K562 (cell line): ENCODE data around the gene MAST1. TPM values are rescaled to one million over a fixed set of nuclear protein-coding genes. Genes with fewer than 3 reads are reported as not detected.

Source experiments
- CBFB ChIP-seq: sonication (generic); formaldehyde crosslinking; IDR thresholded peaks from 2 replicates; pipeline ENCODE4 v1.4.0; 2020; ENCODE audit warnings: mild to moderate bottlenecking, missing genetic modification reagents
- CSDE1 ChIP-seq, 2 experiments: fragments of 450-650 bp; IDR thresholded peaks; 2 replicates each; pipeline ENCODE4 v1.6.1; 2016; ENCODE audit warnings: mild to moderate bottlenecking in 1 of 2
- ERF ChIP-seq: fragments of 450-650 bp; formaldehyde crosslinking; IDR thresholded peaks from 2 replicates; pipeline ENCODE4 v1.4.0; 2020; ENCODE audit warnings: mild to moderate bottlenecking, mixed read lengths
- HDAC3 ChIP-seq: fragments of 450-650 bp; IDR thresholded peaks from 2 replicates; pipeline ENCODE4 v1.6.1; 2018; ENCODE audit warnings: borderline replicate concordance, mild to moderate bottlenecking, moderate library complexity; ENCODE audit not compliant: partially characterized antibody
- HLTF ChIP-seq: fragments of 450-650 bp; IDR thresholded peaks from 2 replicates; pipeline ENCODE4 v1.6.1; 2016
- KDM4B ChIP-seq, 2 experiments: fragments of 450-650 bp in 1 of 2; sonication (generic) in 1 of 2; IDR thresholded peaks; 2 replicates each; pipeline ENCODE4 v1.6.1; 2016 to 2017; ENCODE audit warnings: borderline replicate concordance in 2 of 2, antibody characterized with exemption in 1 of 2, low read depth in 1 of 2, mild to moderate bottlenecking in 1 of 2
- MTA3 ChIP-seq: fragments of 450-650 bp; formaldehyde crosslinking; IDR thresholded peaks from 2 replicates; pipeline ENCODE4 v1.6.1; 2017; ENCODE audit warnings: mild to moderate bottlenecking, borderline replicate concordance
- NFATC3 ChIP-seq: fragments of 450-650 bp; IDR thresholded peaks from 2 replicates; pipeline ENCODE4 v1.6.1; 2017; ENCODE audit warnings: mild to moderate bottlenecking
- NR2F6 ChIP-seq: fragments of 450-650 bp; formaldehyde crosslinking; IDR thresholded peaks from 2 replicates; pipeline ENCODE4 v1.4.0; 2020; ENCODE audit warnings: mild to moderate bottlenecking
- RB1 ChIP-seq: fragments of 450-650 bp; IDR thresholded peaks from 2 replicates; pipeline ENCODE4 v1.6.1; 2017; ENCODE audit warnings: low read depth, mild to moderate bottlenecking
- SAP30 ChIP-seq: fragments of 200-600 bp; sonication (generic); IDR thresholded peaks from 2 replicates; pipeline ENCODE4 v1.6.1; 2012; ENCODE audit warnings: borderline replicate concordance, low read depth, mild to moderate bottlenecking, moderate library complexity, low read length, control low read depth, inconsistent platforms; ENCODE audit not compliant: insufficient read depth, poor library complexity, severe bottlenecking
- SMAD4 ChIP-seq: fragments of 250-450 bp; sonication (Bioruptor Pico); conservative IDR thresholded peaks from 2 replicates; pipeline ENCODE4 v1.8.0; 2021; ENCODE audit warnings: inconsistent platforms, mild to moderate bottlenecking, moderate library complexity
- STAT5B ChIP-seq: fragments of 250-450 bp; sonication (Bioruptor Pico); IDR thresholded peaks from 2 replicates; pipeline ENCODE4 v1.8.0; 2021; ENCODE audit warnings: mild to moderate bottlenecking, inconsistent platforms
- ZFX ChIP-seq: sonication (generic); formaldehyde crosslinking; IDR thresholded peaks from 2 replicates; pipeline ENCODE4 v1.8.0; 2022; ENCODE audit warnings: mild to moderate bottlenecking, missing genetic modification reagents, moderate library complexity
- ZZZ3 ChIP-seq: fragments of 450-650 bp; IDR thresholded peaks from 2 replicates; pipeline ENCODE4 v1.6.1; 2016; ENCODE audit warnings: antibody characterized with exemption, mild to moderate bottlenecking, moderate library complexity
- polyA plus RNA-seq, 8 experiments: library from polyadenylated mRNA; depleted of rRNA in 4 of 8; stranded (reverse) in 5 of 8; unstranded in 3 of 8; fragments of >200 nt; fragmentation: Nextera tagmentation in 2 of 8; fragmentation: Illumina TruSeq in 1 of 8; extraction: Ambion mirVana in 2 of 8; extraction: Trizol in 1 of 8; gene quantifications; 2 replicates each; pipeline versions ENCODE4 v1.2.1 to v1.2.3, GENCODE V29; 2011 to 2014; ENCODE audit warnings: inconsistent platforms in 1 of 8, missing spikeins in 1 of 8
- total RNA-seq, 7 experiments: library from RNA; depleted of rRNA in 6 of 7; stranded (reverse); fragments of >200 nt in 6 of 7; fragmentation: Illumina TruSeq in 2 of 7; extraction: Trizol in 2 of 7; gene quantifications; 2 replicates each; pipeline versions ENCODE4 v1.2.1 to v1.2.3, GENCODE V29; 2011 to 2021; ENCODE audit warnings: low replicate concordance in 1 of 7
- TF ChIP-seq, protein P1 (sequence below): fragments of 250-450 bp; sonication (Bioruptor Pico); IDR thresholded peaks from 2 replicates; pipeline ENCODE4 v1.4.0; 2020; ENCODE audit warnings: mild to moderate bottlenecking, moderate library complexity
- TF ChIP-seq, protein P2 (sequence below): conservative IDR thresholded peaks from 2 replicates; pipeline ENCODE4 v1.6.1; 2011; ENCODE audit warnings: low read depth, mild to moderate bottlenecking, low read length; ENCODE audit not compliant: control insufficient read depth
- TF ChIP-seq, protein P3 (sequence below): fragments of 450-650 bp; formaldehyde crosslinking; IDR thresholded peaks from 2 replicates; pipeline ENCODE4 v1.4.0; 2022; ENCODE audit warnings: missing genetic modification characterization
- TF ChIP-seq, protein P4 (sequence below): fragments of 450-650 bp; IDR thresholded peaks from 2 replicates; pipeline ENCODE4 v1.6.1; 2016; ENCODE audit warnings: antibody characterized with exemption
- TF ChIP-seq, protein P5 (sequence below): fragments of 450-650 bp; IDR thresholded peaks from 2 replicates; pipeline ENCODE4 v1.6.1; 2014; ENCODE audit warnings: low read depth, mild to moderate bottlenecking, moderate library complexity, borderline replicate concordance

The MAST1 gene
- total and polyA plus RNA-seq, 9 of the 15 experiments (the other 6 are each of a cell fraction or from before 2014, with no cell fraction given) = 0.48 to 10.3 (median 3.9) TPM

DNA sequence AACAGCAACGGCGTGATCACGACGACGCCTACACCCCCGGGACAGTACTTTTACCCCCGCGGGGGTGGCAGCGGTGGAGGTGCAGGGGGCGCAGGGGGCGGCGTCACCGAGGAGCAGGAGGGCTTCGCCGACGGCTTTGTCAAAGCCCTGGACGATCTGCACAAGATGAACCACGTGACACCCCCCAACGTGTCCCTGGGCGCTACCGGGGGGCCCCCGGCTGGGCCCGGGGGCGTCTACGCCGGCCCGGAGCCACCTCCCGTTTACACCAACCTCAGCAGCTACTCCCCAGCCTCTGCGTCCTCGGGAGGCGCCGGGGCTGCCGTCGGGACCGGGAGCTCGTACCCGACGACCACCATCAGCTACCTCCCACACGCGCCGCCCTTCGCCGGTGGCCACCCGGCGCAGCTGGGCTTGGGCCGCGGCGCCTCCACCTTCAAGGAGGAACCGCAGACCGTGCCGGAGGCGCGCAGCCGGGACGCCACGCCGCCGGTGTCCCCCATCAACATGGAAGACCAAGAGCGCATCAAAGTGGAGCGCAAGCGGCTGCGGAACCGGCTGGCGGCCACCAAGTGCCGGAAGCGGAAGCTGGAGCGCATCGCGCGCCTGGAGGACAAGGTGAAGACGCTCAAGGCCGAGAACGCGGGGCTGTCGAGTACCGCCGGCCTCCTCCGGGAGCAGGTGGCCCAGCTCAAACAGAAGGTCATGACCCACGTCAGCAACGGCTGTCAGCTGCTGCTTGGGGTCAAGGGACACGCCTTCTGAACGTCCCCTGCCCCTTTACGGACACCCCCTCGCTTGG is 46.1 kb upstream of the MAST1 start (continued):
- TF ChIP-seq, protein P1, sequence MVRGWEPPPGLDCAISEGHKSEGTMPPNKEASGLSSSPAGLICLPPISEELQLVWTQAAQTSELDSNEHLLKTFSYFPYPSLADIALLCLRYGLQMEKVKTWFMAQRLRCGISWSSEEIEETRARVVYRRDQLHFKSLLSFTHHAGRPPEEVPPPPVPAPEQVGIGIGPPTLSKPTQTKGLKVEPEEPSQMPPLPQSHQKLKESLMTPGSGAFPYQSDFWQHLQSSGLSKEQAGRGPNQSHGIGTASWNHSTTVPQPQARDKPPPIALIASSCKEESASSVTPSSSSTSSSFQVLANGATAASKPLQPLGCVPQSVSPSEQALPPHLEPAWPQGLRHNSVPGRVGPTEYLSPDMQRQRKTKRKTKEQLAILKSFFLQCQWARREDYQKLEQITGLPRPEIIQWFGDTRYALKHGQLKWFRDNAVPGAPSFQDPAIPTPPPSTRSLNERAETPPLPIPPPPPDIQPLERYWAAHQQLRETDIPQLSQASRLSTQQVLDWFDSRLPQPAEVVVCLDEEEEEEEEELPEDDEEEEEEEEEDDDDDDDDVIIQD (CRISPR knock-in tag) = no peak
- TF ChIP-seq HLTF = no peak
- TF ChIP-seq, protein P2, sequence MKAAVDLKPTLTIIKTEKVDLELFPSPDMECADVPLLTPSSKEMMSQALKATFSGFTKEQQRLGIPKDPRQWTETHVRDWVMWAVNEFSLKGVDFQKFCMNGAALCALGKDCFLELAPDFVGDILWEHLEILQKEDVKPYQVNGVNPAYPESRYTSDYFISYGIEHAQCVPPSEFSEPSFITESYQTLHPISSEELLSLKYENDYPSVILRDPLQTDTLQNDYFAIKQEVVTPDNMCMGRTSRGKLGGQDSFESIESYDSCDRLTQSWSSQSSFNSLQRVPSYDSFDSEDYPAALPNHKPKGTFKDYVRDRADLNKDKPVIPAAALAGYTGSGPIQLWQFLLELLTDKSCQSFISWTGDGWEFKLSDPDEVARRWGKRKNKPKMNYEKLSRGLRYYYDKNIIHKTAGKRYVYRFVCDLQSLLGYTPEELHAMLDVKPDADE = 0 out of 2 replicates have a peak, but pooled peaks have one; percentile 41
- no peak for TF ChIP-seq SMAD4
- peak; percentile 12; the same call in 1 of the 2 replicates for TF ChIP-seq NFATC3
- TF ChIP-seq MTA3 = peak; percentile 96
- peak in 1 of 2 experiments; percentile 43; a peak in 1 of 4 replicates for TF ChIP-seq KDM4B (IDR thresholded peaks at IDR 0.05; ENCODE audit: borderline replicate concordance in 2 of 2, low read depth in 1 of 2)
- TF ChIP-seq, protein P3, sequence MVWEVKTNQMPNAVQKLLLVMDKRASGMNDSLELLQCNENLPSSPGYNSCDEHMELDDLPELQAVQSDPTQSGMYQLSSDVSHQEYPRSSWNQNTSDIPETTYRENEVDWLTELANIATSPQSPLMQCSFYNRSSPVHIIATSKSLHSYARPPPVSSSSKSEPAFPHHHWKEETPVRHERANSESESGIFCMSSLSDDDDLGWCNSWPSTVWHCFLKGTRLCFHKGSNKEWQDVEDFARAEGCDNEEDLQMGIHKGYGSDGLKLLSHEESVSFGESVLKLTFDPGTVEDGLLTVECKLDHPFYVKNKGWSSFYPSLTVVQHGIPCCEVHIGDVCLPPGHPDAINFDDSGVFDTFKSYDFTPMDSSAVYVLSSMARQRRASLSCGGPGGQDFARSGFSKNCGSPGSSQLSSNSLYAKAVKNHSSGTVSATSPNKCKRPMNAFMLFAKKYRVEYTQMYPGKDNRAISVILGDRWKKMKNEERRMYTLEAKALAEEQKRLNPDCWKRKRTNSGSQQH (CRISPR knock-in tag) = no peak
- TF ChIP-seq NR2F6 (CRISPR knock-in tag) = no peak
- TF ChIP-seq CBFB (CRISPR knock-in tag) = no peak
- TF ChIP-seq CSDE1 (IDR thresholded peaks at IDR 0.05) = no peak
- peak; percentile 13; the same call in 1 of the 2 replicates for TF ChIP-seq RB1
- TF ChIP-seq STAT5B = no peak
- TF ChIP-seq HDAC3 = no peak
- TF ChIP-seq ZFX (CRISPR knock-in tag) = 0 out of 2 replicates have a peak, but pooled peaks have one; percentile 16
- TF ChIP-seq SAP30 = peak; percentile 67
- TF ChIP-seq ZZZ3 = no peak
- TF ChIP-seq, protein P4, sequence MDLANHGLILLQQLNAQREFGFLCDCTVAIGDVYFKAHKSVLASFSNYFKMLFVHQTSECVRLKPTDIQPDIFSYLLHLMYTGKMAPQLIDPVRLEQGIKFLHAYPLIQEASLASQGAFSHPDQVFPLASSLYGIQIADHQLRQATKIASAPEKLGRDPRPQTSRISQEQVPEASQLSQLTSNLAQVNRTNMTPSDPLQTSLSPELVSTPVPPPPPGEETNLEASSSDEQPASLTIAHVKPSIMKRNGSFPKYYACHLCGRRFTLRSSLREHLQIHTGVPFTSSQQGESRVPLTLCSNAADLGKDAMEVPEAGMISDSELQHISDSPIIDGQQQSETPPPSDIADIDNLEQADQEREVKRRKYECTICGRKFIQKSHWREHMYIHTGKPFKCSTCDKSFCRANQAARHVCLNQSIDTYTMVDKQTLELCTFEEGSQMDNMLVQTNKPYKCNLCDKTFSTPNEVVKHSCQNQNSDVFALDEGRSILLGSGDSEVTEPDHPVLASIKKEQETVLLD = peak; percentile 35; the same call in 1 of the 2 replicates
- no peak for TF ChIP-seq ERF (CRISPR knock-in tag)
- TF ChIP-seq, protein P5, sequence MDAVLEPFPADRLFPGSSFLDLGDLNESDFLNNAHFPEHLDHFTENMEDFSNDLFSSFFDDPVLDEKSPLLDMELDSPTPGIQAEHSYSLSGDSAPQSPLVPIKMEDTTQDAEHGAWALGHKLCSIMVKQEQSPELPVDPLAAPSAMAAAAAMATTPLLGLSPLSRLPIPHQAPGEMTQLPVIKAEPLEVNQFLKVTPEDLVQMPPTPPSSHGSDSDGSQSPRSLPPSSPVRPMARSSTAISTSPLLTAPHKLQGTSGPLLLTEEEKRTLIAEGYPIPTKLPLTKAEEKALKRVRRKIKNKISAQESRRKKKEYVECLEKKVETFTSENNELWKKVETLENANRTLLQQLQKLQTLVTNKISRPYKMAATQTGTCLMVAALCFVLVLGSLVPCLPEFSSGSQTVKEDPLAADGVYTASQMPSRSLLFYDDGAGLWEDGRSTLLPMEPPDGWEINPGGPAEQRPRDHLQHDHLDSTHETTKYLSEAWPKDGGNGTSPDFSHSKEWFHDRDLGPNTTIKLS = peak; percentile 21; the same call in 1 of the 2 replicates
